GM18498 (cell line): Measurements from ENCODE around the gene RNFT2.

ENCODE experiments used
- ATAC-seq: cut with Tn5 transposase; IDR thresholded peaks from one replicate; pipeline ENCODE4 v1.9.1; 2021; ENCODE audit warnings: mild to moderate bottlenecking, moderate library complexity; ENCODE audit not compliant: unreplicated experiment

RNFT2 gene, protein sequence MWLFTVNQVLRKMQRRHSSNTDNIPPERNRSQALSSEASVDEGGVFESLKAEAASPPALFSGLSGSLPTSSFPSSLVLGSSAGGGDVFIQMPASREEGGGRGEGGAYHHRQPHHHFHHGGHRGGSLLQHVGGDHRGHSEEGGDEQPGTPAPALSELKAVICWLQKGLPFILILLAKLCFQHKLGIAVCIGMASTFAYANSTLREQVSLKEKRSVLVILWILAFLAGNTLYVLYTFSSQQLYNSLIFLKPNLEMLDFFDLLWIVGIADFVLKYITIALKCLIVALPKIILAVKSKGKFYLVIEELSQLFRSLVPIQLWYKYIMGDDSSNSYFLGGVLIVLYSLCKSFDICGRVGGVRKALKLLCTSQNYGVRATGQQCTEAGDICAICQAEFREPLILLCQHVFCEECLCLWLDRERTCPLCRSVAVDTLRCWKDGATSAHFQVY

DNA sequence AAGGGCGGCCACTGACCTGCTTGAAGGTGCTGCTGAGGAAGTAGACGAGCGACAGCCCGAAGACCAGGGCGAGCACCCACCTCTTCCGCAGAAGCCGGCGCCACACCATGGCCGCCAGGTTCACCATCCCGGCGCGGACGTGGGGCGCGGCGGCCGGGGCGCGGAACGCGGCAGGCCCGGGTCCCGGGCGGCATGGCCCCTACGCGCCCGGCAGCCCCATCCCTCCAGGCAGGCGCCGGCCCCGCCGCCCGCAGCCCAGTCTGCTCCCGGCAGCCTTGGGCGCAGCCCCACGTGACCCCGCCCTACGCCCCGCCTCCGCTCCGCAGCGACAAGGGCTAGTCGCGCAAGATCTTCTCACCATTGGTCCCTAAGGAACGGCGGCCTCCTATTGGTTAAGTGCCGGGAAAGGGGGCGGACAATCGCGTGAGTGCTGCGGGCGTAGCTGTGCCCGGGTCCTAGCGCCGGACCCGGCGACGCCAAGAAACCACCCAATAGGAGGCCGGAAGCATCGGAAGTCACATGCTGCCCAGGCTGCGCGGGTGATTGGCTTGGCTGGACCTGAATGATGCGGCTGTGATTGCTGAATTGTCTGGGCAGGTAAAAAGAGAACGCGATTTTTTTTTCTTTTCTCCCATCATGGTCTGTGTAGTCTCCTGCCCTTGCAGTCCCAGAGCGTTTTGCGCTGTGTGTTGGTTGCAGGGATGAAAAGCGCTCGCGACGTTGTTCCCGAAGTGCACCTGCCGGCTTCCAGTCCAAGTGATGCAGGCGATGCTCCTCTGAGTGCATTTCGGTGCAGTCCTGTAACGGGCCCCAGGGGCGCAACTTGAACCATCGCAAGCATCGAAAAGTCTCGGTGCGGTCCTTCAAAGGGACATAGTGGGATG is at the start of gene RNFT2, which contains the start of gene SPRING1:
Gene RNFT2, plus strand, starts transcription at position 542 of the 884 bp plus-strand sequence. CDS start 2,183 bp downstream, outside the sequence.
Gene SPRING1, minus strand, starts transcription at position 296 of the 884 bp plus-strand sequence. Its CDS starts 169 bp downstream, at position 127.
- peak; percentile 97 for ATAC-seq

- ATAC-seq, result no peak
Observed at GRCh38 chr12:116689521-116689920, 48.6 kb upstream of the RNFT2 start.

- no peak for ATAC-seq
Observed at GRCh38 chr12:116689979-116690744, 48.0 kb upstream of the RNFT2 start.

DNA sequence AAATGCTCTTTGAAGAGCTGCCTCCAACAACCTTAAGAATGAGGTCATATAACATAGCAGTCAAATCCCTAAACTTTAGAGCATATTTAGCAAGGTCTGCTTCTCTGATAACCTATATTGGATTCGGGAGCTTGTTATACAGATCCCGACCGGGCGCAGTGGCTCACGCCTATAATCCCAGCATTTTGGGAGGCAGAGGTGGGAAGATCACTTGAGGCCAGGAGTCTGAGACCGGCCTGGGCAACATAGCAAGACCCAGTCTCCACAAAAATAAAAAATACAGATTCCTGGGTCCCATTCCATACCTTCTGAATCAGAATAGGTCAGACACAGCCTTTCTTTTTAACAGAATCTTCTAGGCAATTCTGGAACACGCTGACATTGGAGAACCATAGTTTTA is 46.9 kb upstream of the RNFT2 start:
- no peak for ATAC-seq

DNA sequence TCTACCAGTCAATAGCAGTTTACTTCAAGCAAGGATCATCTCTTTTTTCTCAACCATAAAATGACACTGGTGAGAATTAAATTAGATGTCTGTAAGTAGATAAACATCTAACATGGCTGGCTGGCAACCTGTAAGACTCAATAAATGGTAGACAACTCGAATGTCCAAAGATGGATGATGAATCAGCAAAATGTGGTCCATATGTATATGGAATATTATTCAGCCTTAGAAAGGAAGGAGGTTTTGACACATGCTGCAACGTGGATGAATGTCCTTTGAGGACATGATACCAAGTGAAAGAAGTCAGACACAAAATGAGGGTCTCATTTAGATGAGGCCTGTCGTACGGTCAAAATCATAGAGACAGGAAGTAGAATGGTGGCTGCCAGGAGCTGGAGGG is 46.5 kb upstream of the RNFT2 start:
- no peak for ATAC-seq

DNA sequence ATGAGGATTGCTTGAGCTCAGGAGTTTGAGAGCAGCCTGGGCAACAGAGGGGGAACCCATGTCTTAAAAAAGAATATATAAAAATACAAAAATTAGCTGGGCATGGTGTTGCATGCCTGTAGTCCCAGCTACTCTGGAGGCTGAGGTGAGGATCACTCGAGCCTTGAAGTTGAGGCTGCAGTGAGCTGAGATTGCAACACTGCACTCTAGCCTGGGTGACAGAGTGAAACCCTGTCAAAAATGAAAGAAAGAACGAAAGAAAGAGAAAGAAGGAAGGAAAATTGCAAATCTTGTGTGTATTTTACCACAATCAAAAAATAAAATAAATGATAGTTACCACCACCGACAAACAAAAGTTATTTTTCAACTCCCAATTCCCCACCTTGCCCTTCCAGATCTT is 45.5 kb upstream of the RNFT2 start:
- no peak for ATAC-seq

- ATAC-seq, result no peak
Observed at GRCh38 chr12:116693286-116694227, 44.6 kb upstream of the RNFT2 start.

DNA sequence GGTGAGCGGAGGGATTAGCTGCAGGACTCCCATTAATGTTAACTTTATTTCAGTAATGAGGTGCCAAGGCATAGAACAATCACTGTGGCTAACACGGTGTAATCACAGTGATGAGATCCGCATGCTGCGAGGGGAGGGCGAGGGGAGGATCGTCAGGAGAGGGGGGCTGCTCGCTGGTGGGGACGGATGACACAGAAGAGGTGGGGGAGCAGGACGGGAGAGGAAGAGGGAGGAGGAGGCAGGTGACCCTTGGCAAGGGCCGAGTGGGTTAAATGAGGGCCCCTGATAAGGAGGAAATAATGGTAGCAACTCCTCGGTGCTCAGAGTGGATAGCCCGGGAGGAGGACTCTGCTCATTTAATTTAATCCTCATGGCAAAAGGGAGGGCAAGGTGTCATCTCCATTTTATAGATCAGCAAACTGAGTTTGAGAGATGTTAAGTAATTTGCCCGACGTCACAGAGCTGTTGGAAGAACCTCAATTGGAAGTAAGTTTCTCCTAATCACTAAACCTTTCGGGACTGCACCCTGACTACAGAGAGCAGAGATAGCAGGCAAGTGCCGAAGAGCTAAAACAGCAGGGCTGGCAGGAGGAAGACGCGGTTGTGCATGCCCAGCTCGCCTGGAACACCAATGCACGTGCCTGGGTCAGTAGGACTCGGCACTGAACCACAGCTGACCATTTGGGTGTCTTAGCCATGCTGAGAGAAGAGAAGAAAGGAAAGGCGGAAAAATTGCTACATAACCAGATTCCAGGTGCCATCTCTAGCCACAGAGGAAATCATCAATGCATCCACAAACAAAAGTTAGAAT is 43.3 kb upstream of the RNFT2 start:
- no peak for ATAC-seq

DNA sequence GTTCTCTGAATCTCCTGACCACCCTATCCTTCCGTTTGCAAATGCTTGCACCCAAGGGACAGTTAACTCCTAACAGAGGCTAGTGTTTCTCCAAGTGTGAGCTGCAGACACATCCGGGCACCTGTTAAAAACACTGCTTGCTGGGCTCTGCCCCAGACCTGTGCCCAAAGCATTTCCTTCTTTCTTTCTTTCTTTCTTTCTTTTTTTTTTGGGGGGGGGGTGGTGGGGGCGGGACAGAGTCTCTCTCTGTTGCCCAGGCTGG is 42.7 kb upstream of the RNFT2 start:
- no peak for ATAC-seq

- ATAC-seq, result no peak
Observed at GRCh38 chr12:116697305-116697704, 40.8 kb upstream of the RNFT2 start.

GRCh38 chr12:116697716-116698115 is 40.4 kb upstream of the RNFT2 start:
- no peak for ATAC-seq

GRCh38 chr12:116698116-116698515 is 40.0 kb upstream of the RNFT2 start:
- ATAC-seq, result no peak

- no peak for ATAC-seq
Observed at GRCh38 chr12:116698554-116699075, 39.5 kb upstream of the RNFT2 start.

DNA sequence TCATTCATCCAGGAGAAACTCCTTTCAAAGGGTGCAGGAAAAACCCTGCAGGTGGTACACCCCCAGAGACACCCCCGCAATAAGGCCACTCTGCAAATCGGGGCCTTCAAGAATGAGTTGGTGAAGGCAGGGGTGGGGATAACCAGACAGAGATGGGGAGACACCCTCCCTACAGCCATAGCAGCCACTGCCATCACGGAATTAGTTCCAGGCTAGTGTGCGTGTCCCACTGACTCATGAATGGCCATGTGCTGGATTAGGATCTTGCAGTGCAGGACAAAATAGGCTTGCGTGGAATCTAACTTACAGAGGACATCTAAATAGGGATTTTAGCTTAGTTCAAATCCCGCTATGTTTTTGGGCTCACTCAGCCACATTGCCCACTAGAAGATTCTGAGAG is 38.0 kb upstream of the RNFT2 start:
- no peak for ATAC-seq

GRCh38 chr12:116701432-116701831 is 36.7 kb upstream of the RNFT2 start:
- no peak for ATAC-seq

GRCh38 chr12:116703214-116703795 is 34.8 kb upstream of the RNFT2 start:
- peak; percentile 58 for ATAC-seq

- no peak for ATAC-seq
Observed at GRCh38 chr12:116707751-116708150, 30.4 kb upstream of the RNFT2 start.
